Fibroblast of skin of right quadriceps (primary cell): ENCODE results near the gene TBC1D22A.

Experiments
- DNase-seq: peaks from one replicate; pipeline ENCODE4 v3.0.0-alpha.2; 2013

Gene TBC1D22A

DNA sequence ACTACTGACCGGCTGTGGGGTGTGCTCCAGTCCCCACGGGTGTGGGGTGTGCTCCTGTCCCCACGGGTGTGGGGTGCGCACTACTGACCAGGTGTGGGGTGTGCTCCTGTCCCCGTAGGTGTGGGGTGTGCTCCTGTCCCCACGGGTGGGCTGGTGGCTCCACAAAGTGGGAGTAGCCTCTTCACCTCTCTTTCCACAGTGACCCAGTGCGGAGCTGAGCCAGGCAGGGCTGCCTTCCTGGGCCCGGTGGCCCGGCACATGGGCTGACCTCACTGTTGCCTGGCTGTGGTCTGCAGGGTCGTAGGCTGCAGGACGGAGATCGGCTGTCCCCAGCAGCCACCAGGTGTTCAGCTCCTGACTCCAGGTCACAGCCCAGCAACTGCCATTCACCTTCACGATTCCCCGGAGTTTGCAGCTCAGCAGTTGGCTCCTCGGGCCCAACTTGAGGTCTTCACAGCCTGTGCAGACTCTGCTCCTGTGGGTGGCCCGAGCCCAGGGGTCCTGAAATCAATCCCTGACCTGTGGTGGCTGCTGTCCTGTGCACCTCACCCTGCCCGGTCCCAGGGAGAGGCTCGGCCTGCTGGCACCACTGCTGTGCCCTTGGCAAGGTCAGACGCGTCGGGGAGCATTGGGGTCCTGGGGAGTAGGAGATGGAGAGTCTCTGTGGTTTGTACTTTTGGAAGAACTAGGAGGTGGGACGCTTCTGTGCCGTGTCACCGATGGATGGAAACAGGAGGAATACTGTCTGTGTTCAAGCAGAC is 414.3 kb downstream of the TBC1D22A start:
- DNase-seq: no peak

DNA sequence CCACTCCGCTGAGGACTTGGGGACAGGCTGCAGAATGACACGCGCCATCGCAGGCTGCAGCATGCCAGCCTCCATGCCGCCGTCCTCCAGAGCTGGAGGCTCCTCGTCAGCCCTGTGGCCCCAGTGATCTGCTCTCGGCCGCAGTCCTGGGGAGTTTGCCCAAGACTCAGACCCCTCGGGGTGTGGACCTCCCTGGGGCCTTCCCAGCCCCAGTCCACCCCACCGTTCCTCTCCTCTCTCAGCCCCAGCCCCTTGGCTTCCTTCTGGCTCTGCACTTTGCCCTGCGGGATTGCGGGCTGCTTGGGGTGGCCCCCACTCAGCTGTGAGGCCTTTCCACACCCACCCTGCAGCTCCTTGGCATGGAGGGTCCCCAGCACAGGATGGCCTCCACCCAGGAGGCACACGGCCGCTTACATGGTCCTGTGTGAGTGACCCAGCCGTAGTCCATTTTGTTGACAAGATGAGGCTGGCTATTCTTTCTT is 414.9 kb downstream of the TBC1D22A start:
- DNase-seq: no peak

DNA sequence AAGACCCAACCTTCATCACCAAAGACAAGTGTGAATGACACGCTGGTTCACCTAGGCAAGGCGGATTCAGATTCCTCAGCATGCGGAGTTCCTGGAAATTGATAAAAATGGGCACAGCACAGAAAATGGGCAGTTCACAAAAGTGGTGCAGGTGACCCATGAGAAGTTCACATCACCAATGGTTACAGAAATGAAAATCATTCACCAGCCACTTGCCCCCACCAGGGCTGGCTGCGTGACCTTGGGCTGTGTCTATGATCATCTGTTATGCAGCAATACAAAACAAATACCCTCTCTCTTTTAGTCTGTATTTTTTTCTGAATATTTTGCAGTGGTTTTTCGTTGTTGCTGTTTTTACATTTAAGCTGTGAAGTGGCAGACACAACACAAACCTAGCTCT is 415.9 kb downstream of the TBC1D22A start:
- no peak for DNase-seq

- DNase-seq: no peak
Observed at GRCh38 chr22:47180796-47181195, 418.3 kb downstream of the TBC1D22A start.

DNA sequence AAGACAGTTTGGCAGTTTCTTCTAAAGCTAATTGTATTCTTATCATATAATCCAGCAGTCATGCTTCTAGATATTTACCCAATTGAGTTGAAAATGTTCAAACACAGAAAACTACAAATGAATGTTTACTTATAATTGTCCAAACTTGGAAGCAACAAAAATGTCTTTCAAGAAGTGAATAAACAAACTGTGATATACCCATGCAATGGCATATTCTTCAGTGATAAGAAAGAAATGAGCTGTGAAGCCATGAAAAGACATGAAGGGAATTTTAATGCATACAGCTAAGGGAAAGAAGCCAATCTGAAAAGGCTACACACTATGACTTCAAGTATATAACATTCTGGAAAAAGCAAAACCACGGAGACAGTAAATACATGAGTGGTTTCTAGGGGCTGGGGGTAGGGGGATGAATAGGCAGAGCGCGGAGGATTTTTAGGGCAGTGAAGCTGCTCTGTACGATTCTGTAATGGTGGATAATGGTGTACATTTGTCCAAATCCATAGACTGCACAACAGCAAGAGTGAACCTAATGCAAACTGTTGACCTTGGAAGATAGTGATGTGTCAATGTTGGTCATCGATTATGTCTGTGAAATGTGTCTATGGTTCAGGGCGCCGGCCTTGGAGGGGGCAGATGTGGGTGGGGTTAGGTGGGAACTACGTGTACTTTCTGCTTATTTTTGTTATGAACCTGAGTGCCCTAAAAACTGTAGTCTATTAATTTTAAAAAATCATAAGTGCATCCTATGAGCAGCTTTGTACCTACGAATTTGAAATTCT is 424.9 kb downstream of the TBC1D22A start:
- DNase-seq: no peak

- DNase-seq: no peak
Observed at GRCh38 chr22:47188261-47189055, 426.0 kb downstream of the TBC1D22A start.

DNA sequence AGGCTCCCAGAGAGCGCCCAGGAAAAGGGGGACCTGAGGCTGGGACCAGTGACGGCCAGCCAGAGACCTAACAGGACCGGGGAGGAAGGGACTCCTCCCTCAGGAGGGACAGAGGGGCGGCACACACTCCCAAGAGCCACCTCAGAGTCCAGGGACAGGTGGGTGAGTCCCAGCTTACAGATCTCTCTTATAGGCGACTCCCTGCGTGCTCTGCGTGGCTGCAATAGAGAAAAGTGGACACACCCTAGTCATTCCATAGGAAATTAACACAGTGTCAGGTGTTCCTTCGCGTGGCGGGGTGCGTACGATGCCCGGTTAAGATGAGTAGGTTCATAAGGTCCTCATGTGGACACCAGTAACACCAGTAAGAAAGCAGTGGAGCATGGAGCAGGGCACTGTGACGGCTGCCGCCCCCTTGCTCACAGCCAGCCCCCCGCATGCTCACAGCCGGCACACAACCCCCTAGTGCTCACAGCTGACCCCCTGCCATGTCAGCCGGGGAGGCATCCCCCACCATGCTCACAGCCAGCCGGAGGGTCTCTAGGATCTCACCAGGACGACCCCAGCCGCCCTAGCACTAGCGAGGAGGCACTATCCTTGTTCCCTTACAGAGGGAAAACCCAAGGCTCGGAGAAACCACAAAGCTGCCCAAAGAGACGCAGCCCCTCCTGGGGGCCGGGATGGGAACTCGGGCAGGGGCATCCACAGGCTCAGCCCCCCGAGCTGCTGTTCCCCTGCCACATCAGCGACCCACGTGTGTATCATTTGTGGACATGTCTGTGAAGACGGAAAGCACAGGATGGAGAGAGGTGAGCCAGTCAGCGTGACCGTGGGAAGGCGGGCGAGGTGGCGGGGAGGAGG is 426.8 kb downstream of the TBC1D22A start:
- no peak for DNase-seq

DNA sequence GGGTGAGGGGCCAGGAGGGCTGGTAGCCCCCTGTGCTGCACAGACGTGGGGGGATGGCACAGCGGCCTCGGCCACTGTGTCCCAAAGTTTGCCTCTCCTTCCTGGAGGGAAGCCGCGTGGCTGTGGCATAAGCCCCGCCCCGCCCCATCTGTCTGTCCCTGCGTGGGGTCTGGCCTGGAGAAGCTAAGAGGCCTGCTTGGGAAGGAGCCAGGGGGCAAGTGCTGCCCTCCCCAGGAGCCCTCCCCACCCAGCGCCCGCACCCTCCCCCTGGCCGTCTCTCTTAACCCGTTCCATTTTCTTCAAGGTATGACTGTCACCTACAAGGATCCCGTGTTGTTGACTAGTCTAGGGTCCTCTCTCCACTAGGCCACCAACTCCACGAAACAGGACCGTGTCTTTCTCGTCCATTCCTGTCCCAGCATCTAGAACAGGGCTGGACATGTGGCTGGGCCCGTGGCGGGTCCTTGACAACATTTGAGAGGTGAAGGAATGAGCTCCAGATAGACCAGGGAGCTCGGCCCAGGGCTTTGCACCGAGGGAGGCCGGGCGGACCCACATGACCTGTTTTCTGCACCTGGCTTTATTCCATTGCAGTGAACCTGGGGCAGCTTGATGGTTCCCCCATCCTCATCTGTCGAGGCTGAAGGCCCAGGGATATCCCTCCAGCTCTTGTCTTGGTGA is 428.0 kb downstream of the TBC1D22A start:
- DNase-seq: no peak

GRCh38 chr22:47190957-47191670 is 428.7 kb downstream of the TBC1D22A start:
- DNase-seq: no peak

DNA sequence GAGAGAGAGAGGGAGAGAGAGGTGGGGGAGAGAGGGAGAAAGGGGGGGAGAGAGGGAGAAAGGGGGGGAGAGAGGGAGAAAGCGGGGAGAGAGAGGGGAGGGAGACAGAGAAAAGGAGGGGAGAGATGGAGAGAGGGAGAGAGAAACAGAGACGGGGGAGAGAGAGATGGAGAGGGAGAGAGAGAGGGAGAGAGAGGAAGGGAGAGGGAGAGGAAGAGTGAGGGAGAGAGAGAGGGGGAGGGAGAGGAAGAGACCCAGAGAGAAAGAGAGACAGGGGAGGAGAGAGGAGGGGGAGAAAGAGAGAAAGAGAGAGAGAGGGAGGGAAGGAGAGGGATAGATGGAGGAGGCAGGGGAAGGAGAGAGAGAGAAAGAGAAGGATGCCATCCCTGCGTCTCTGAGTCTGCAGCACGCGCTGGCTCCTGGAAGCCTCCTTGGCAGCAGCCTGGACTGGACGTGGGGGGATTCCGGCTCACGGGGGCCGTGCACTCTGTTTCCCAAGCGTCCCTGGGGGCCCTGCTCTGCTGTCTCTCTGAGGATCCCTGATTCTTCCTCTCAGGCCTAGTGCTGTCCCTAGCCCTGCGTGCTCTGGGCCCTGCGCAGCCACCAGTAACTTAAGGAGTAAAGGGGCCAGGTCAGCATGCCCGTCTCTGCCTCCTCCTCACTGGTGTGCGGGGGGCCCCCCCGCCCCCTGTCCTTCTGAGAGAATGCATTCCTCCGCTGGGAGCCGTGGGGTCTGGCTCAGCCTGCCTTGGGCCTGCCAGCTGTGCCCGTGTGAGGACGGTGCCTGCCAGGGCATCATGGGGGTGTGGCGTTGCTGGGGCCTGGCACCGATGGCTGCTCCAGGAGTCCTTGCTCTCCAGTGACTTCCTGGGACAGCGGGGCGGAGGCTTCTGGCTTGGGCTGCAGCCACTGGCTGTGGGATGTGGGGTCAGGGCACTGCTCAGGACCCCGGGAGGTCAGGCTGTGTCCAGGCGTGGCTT is 429.5 kb downstream of the TBC1D22A start:
- no peak for DNase-seq

DNA sequence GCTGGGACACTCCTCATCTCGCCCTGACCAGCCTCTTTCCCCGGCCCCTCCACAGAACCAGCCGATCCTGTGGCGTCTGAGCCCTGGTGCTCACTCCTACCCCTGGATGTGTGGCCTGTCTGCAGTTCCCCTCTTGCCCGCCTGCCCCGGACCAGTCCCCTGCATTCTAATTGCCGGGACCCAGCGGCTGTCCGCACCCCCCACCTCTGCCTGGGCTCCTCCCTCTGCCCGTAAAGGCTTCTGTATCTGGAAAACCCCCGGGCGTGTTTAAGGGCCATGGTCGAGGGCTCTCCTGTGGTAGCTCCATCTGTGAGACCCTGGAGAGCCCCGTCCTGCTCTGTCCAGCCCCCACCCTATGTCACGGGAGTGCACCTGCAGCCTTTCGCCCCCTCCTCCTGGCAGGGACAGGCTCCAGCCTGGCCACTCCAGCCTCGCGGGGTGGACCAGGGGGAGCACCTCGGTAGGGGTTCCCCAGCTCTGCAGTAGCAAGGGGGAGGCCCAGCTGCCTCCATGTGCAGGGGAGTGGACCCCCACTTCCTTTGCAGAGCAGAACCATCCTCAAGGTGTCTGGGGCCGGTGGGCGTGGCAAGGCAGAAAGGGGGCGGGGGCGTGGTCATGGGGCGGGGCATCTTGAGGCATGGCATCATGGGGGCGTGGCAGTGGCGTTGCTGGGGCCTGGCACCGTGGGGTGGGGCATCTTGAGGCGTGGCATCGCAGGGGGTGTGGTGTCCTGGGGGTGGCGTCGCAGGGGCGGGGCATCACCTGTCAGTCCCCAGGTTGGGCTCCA is 430.4 kb downstream of the TBC1D22A start:
- DNase-seq: no peak

DNA sequence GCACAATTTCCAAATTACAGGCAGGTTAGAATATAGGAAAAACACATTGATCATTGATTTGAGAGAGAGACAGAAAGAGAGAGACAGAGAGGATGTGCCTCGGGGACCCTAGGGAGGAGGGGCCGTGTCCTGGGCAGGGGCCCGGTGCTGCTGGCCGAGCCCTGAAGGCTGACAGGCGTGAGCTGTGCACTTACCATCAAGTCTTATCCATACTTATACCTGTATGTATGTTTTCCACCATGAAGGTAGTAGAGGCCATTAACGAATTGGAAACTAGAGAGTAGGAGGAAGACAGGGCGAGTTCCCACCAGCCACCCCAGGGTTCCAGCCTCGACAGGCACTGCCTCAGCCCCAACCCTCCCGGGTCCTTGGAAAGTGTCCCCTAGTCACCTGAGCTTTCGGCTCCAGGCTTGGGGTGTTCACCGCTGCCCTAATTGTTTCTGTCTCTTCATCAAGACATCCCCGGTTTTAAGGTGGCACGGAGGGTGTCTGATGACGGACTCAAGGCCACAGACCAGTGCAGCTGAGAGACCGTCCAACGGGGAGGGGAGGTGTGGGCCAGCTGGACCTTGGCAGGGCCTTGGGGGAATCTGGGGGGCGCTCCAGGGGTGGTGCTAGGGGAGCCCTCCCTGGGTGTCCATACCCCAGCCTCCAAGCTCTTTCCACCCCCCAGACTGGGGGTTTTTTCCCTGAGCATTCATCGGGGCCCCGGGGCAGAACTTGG is 431.3 kb downstream of the TBC1D22A start:
- DNase-seq: no peak

DNA sequence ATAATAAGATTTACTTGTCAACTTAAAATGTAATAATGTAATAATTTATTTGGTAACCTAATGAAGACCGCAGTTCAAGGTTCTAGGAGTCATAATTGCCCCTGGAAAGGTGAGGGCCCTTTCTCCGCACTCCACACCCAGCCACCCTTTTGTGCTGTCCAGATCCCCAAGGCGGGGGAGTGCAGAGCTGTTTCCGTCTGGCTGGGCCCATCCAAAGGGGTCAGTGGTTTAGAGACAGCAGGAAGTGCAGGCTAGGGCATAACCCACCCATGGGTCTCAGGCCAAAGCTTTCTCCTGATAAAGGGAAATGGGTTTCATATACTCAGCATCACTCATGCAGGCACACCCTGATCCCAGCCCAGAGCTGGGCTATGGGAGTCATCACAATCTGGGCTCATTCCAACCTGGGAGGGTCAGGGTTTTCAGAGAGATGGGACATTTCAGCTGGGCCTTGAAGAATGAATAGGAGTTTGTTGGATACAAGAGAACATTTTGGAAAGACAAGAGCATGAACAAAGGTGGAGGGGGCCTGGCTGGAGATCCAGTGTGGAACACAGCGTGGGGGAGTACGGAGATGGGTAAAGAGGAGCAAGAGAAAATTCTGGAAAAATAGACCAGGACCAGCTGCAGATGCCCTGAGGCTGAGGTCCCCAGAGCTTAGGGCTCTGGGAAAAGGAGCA is 432.2 kb downstream of the TBC1D22A start:
- DNase-seq: no peak

- DNase-seq: no peak
Observed at GRCh38 chr22:47195156-47195483, 432.7 kb downstream of the TBC1D22A start.

- no peak for DNase-seq
Observed at GRCh38 chr22:47195484-47196165, 433.2 kb downstream of the TBC1D22A start.

DNA sequence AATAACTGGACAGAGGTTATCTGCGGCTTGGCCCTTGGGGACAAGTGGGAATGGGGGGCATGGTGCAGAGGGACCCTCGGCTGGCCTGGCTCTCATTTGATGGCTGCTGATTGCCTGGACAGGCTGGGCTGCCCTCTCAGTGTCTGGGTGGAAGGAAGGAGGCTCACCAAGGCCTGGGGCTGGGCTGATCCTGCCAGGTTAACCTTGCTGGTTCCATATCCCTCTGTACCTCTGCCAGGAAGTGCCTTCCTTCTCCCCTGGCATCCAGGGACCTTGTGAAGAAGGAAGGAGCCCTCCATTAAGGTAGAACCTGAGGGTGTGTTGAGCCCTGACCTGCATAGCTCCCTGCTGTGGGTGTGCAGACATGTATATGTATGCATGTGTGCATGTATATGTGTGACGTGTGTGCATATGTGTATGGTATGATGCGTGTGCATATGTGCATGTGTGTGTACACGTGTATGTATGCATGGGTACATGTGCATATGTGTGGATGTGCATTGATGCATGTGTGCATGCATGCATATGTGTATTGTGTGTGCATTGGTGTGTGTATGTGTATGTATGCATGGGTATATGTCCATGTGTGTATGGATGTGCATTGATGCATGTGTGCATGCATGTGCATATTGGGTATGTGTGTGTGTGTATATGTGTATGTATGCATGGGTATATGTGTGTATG is 433.9 kb downstream of the TBC1D22A start:
- DNase-seq: no peak
